Activated CD4-positive, alpha-beta T cell treated with anti-CD3 and anti-CD28 coated beads for 4 hours (primary cell): ENCODE measurements around the gene CNTNAP1.
A peak's percentile ranks its signal among the peaks of the same experiment; 100 is the strongest.
"Not testable (repeated sequence)": the region's sequence is repeated elsewhere in the genome, so short reads cannot be mapped to it uniquely, and the experiment has no call there.

Source experiments
- DNase-seq, 2 donors: peaks; one replicate each; pipeline ENCODE4 v3.0.0-alpha.2; 2020

The CNTNAP1 gene

GRCh38 chr17:42681976-42682721, at the start of gene CNTNAP1:
Gene CNTNAP1, plus strand, starts transcription at chr17:42682531. Its CDS starts 299 bp downstream, at chr17:42682830.
- DNase-seq = no peak

- DNase-seq = no peak
These were observed 49.3 kb upstream of the CNTNAP1 start for GRCh38 chr17:42632949-42633444.

GRCh38 chr17:42639525-42640113, 42.7 kb upstream of the CNTNAP1 start:
- DNase-seq = no peak

GRCh38 chr17:42640121-42640520, 42.2 kb upstream of the CNTNAP1 start:
- no peak for DNase-seq

DNA sequence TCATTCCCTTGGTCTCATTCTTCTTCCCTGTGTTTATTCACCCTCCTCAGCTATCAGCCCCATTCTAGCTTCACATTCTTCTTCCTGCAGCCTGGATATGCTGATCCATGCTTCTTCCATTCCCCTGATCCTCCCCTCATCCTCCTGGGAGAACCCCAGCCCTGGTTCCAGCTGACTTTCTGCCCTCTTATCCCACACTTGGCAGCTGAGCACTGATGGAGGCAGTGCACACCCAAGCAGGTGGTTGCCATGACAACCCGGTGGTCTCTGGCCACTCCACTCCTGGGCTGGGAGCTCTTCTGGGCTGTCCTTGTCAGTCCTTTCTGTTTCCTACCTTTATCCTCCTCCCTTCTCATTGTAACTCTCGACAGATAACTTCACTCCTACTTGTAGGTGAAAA, 40.0 kb upstream of the CNTNAP1 start:
- DNase-seq = no peak

DNA sequence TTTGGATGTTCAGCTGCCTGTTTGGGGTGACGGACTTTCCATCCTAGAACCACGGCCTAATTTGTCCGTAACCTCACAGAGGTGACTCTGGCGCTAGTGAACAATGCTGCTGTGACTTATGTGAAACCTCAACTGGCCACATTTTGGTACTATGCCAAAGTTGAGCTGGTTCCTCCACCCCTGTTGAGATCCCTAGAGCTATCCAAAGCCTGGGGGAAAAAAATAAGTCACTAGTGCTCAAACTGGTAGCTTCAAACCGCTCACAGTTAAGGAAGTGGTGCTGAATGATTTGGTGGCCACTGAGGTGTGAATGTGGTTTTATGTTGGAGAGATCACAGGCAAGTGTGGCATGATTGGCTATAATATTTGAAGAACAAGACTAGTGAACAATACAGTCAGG, 34.6 kb upstream of the CNTNAP1 start:
- DNase-seq = no peak

- no peak for DNase-seq
These were observed 30.9 kb upstream of the CNTNAP1 start for GRCh38 chr17:42651392-42651791.

- no peak for DNase-seq
These were observed 28.9 kb upstream of the CNTNAP1 start for GRCh38 chr17:42653179-42654124.

GRCh38 chr17:42655528-42655927, 26.8 kb upstream of the CNTNAP1 start:
- no peak for DNase-seq

DNA sequence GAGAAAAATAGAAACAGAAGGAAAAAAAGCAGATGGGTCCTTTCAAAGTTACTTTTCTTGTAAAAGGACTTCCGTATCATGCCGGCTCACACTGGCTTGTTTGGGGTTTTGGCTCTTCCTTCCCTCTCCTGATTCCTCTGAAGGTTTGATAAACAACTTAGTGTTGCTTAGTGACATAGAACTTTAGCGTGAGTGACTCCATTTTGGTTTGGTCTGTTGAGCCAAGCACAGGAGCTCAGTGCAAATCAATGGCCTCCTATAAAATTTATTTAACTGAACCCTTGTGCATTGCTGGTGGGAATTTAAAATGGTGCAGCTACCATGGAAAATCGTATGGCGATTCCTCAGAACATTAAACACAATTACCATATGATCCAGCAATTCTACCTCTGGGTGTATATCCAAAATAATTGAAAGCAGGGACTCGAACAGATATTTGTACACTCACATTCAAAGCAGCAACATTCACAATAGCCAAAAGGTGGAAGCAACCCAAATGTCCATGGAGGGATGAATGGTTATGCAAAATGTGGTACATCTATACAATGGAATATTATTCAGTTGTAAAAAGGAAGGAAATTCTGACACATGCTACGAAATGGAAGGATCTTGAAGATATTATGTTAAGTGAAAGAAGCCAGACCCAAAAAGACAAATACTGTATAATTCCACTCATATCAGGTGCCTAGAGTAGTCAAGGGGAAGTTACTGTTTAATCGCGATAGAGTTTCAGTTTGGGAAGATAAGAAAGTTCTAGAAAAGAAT, 24.3 kb upstream of the CNTNAP1 start:
- DNase-seq = no peak

GRCh38 chr17:42659079-42659931, 23.0 kb upstream of the CNTNAP1 start, which contains the start of gene TUBG2:
Gene TUBG2, plus strand, starts transcription at chr17:42659284. Its CDS starts 220 bp downstream, at chr17:42659504.
- DNase-seq = peak; percentile 76 to 79

DNA sequence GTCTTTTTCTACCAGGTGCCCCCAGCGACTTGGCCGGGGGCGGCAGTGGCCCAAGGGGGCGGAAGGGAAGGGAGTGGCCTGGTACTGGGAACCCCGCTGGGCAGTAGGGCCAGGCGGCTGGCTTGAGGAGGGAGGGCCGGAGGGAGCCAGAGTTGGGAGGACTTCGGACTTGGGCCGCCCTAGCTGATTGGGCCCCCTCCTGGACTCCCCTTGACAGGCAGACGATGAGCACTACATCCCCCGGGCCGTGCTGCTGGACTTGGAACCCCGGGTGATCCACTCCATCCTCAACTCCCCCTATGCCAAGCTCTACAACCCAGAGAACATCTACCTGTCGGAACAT, 22.4 kb upstream of the CNTNAP1 start:
- DNase-seq = not testable (repeated sequence)

DNA sequence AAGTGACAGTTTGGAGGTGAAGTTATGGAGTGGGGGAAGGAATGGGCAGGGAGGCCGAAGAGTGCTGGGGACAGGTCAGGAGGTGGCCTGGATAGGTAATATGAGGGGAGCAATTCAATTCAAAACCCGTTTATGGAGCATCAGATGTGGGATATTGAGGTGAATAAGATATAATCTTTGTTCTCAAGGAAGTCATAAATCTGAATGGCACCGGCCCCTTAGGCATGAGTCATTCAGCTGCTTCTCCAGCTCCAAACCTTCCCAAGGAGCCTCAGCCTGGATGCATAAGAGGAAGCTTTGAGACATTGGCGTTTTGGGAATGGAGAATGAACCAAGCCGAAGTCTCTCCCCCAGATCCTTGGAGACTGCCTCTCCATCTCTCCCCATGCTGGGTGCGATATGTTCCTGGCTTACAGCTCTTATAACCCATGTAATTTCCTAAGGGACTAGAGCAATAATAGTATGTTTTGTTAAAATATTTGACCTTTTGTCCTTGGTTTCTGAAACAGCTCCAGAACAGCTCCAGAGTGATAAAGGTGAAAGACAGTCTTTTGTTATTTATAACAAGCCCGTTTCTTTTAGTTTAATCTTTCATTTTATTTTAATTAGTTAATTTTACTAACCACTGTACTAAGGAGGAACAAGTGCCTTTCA, 21.5 kb upstream of the CNTNAP1 start:
- DNase-seq = no peak

DNA sequence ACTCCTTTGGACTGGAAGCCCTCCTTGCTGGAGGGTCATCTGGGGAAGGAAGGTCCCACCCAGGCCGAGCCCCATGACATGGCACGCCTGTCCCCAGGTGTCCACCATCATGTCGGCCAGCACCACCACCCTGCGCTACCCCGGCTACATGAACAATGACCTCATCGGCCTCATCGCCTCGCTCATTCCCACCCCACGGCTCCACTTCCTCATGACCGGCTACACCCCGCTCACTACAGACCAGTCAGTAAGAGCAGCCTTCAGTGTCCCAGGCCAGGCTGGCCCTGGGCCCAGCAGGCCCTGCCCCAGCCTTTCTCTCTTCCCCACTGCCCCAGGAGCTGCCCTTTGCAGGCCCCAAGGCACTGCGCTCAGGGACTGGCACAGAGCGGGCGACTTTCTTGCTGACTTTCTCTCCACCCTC, 16.7 kb upstream of the CNTNAP1 start:
- no peak for DNase-seq

DNA sequence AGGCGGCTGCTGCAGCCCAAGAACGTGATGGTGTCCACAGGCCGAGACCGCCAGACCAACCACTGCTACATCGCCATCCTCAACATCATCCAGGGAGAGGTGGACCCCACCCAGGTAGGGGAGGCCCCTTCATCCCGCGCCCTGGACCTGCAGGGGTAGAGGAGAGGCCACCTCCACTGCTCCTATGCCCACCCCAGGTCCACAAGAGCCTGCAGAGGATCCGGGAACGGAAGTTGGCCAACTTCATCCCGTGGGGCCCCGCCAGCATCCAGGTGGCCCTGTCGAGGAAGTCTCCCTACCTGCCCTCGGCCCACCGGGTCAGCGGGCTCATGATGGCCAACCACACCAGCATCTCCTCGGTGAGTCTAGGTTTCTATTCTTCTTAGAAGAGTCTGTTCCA, 16.2 kb upstream of the CNTNAP1 start:
- not testable (repeated sequence) for DNase-seq

GRCh38 chr17:42667088-42667951, 15.0 kb upstream of the CNTNAP1 start:
- no peak for DNase-seq

DNA sequence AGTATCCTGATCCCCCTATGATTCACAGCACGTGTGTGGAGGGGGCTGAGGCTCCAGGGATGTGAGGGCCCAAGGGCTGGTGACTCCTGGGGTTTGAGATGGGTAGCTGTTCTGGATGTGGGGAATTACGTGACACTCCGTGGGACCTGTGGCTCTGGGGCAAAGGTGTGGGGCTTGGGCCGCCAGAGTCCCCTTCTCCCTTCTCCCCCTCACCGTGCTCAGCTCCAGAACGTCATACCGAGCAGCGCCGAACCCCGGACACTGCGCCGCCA, 12.7 kb upstream of the CNTNAP1 start:
- no peak for DNase-seq

DNA sequence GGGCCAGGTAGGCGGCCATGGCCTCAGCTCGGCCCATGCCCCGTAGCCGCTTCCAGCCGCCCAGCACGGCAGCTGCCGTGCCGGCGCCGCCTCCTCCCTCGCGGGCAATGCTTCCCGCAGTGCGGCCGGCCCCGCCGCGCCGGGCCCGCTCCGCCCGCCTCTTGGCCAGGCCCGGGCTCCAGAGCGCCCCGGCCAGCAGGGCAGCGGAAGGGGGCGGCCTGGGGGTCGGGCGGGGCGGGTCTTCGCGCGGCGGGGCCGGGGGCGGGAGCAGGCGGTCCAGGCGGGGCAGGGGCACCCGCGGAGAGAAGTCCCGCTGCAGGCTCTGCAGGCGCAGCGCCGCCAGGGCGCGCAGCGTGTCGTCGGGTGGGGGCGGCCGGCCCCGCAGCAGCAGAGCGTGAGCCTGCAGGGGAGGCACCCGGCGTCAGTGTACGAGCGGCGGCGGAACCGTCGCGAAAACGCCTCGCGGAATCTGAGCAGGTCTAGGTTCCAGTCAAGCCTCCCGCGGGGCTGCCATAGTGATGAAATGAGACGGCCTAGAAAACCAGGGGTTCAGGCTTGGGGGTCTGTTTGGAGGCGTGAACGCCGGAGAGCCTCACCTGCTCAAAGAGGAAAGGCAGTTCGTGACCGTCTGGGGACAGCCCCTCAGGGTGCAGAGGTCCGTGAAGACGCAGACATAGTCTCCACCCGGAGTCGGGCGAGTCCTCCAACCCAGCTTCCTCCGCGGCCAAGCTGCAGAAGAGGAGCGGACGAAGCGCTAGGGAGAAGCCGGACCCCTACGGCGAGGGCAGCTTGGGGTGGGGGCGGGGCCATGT, 12.1 kb upstream of the CNTNAP1 start:
- peak in 1 of 2 donors; percentile 45 for DNase-seq
